AG04450 (cell line): ENCODE results near the gene CD4. TPM values are rescaled to one million over a fixed set of nuclear protein-coding genes. Genes with fewer than 3 reads are reported as not detected.

ENCODE experiments used
- CTCF ChIA-PET: fragments of 300-600, 350-600 bp; formaldehyde crosslinking; extraction: SDS; loops from one replicate; lab custom pipeline; 2022; ENCODE audit warnings: antibody characterized with exemption, inconsistent platforms; lab: Charles Lee
- POLR2A ChIA-PET: fragments of 350-600 bp; formaldehyde crosslinking; extraction: SDS; loops from one replicate; lab custom pipeline; 2021; ENCODE audit warnings: antibody characterized with exemption, inconsistent platforms; lab: Yijun Ruan, JAX
- DNase-seq: peaks from one replicate; pipeline ENCODE4 v3.0.0-alpha.2; 2011; ENCODE audit warnings: low read depth, low spot score
- H3K27ac ChIP-seq: one replicate; pipeline ENCODE4 v1.5.1; 2012; ENCODE audit warnings: low read depth, low read length, control low read depth
- H3K27me3 ChIP-seq: one replicate; pipeline ENCODE4 v1.6.0; 2012; ENCODE audit warnings: low read length; ENCODE audit not compliant: control insufficient read depth, insufficient read depth
- H3K4me3 ChIP-seq: 2 replicates; pipeline ENCODE4 v1.5.1; 2011; ENCODE audit warnings: mild to moderate bottlenecking, low read depth, low read length, control low read depth
- H3K9me3 ChIP-seq: 2 replicates; pipeline ENCODE4 v1.5.1; 2012; ENCODE audit warnings: low read length; ENCODE audit not compliant: control insufficient read depth, insufficient read depth
- CTCF ChIP-seq: IDR thresholded peaks from 2 replicates; pipeline ENCODE4 v1.5.1; 2011; ENCODE audit warnings: low read depth, low read length, control low read depth, inconsistent platforms
- polyA plus RNA-seq: library from polyadenylated mRNA; depleted of rRNA; stranded (reverse); fragments of >200 nt; gene quantifications from 2 replicates; pipeline ENCODE4 v1.2.3, GENCODE V29; 2011

The CD4 gene
- polyA plus RNA-seq, 1 experiment: 24.9 TPM

- H3K27me3 ChIP-seq: no peaks in the 10 kb centered on the region
- no peaks in the 10 kb centered on the region for H3K9me3 ChIP-seq
- TF ChIP-seq CTCF: no peak
- H3K4me3 ChIP-seq: peak overlapping the region; percentile 17; the same call in 1 of the 2 replicates
- no peak for DNase-seq
- H3K27ac ChIP-seq: no peak overlapping the region
- ChIA-PET CTCF (interaction anchor here (1.9 to 2.6 kb wide), 2 partner anchors 24 to 37 kb away, joined by 9 to 15 read pairs; partner anchors contain the start of genes MLF2 and PTMS), POLR2A (interaction anchor here (0.5 to 1.5 kb wide), 2 partner anchors 20 to 101 kb away, joined by 3 read pairs; partner anchors contain the start of gene ZNF384)
Observed at GRCh38 chr12:6790496-6791150, 1.3 kb downstream of the CD4 start.

DNA sequence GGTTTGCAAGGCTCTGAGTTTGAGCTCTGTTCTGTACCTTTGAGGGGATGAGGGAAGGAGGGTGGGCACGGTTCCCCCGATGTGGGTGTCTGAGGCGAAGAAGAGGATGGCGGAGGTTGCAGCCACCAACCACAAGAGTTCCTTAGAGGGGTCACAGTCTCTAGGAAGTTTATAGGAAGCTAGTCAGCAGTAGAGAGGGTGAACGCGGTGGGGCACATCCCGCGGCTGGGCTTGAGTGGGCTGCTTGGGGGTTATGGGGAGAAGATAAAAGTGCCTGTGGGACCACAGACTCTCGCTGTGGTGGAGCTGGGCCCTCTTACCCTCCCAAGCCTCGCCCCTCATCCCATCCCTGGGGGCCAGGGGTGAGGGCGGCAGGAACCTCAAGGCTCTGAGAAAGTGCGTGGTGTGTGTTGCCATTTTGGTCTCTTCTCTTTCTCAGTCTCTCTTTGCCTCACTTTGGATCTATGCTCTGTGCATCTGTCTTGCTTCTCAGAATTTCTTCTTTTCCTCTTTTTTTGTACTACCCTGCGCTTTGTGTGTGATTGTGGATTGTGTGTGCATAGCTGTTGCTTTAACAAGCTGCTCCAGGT is 2.7 kb downstream of the CD4 start:
- ChIA-PET CTCF (interaction anchor here (0.7 to 2.1 kb wide), 4 partner anchors 14 to 38 kb away, joined by 3 to 16 read pairs (median 4); partner anchors contain the start of gene MLF2), POLR2A (interaction anchor here (2.6 kb wide), 1 partner anchor 39 kb away, joined by 11 read pairs; the partner anchor contains the start of gene MLF2)
- TF ChIP-seq CTCF: no peak
- DNase-seq: no peak
- Histone ChIP-seq H3K27me3 (peaks cover 4% of the 10 kb centered on the region), H3K27ac (peak overlapping the region; percentile 31), H3K4me3 (no peak overlapping the region; the same call in 1 of the 2 replicates), H3K9me3 (no peaks in the 10 kb centered on the region)

DNA sequence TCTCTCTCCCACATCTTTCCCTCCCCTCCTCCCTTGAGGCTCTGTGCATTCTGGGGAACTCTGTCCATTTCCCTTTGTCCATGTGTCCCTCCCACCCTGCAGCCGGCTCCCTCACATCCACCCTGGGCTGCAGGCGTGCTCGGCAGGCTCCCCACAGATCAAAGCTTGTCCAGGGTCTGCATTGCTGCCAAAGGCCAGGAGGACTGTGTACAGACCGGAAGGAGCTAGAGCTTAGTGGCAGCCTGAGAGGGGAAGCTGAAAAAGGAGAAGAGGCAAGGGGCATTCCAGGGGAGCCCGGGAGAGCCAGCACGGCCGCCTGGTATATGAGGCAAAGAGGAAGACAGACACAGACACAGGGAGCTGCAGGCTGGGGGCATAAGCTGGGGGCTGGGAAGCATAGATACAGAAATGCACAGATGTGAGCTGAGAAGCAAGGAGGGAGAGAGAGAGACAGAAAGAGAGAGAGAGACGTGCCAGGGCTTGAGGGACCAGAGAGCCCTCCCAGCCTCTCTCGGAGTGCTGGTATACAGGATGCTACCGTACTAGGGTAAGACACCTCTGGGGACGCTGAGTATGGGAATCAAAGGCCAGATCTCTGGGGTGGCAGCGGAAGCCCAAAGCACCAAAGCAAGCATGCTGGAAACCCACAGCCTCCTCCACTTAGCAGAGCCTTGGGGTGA is 3.3 kb downstream of the CD4 start:
- TF ChIP-seq CTCF: no peak
- H3K27ac ChIP-seq: peak overlapping the region; percentile 31
- no peak for DNase-seq
- CTCF ChIA-PET: interaction anchor here (0.7 to 2.1 kb wide), 6 partner anchors 14 to 80 kb away, joined by 3 to 16 read pairs (median 4); partner anchors contain the start of genes MLF2 and SPSB2
- peaks cover 4% of the 10 kb centered on the region for H3K27me3 ChIP-seq
- peak overlapping the region; percentile 31 for H3K4me3 ChIP-seq
- no peaks in the 10 kb centered on the region for H3K9me3 ChIP-seq
- POLR2A ChIA-PET: interaction anchor here (0.8 to 2.6 kb wide), 2 partner anchors 27 to 40 kb away, joined by 3 to 11 read pairs; partner anchors contain the start of gene MLF2

DNA sequence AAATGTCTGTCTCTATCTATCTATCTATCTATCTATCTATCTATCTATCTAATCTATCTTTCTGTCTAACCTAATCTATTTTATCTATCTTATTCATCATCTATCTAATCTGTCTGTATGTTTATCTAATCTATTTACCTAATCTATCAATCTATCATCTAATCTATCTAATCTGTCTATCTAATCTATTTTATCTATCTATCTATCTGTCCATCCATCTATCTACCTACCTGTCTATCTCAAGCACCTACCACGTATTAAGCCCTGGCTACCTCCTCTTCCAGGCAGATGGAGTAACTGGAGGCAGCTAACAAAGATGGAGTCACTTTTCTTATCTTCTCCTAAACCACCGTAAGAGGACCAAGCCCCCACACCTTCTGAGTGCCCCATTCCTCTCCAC is 5.8 kb downstream of the CD4 start:
- H3K9me3 ChIP-seq: no peaks in the 10 kb centered on the region
- POLR2A ChIA-PET: interaction anchor here (0.7 kb wide), 1 partner anchor 72 kb away, joined by 11 read pairs; no protein-coding TSS in a partner anchor
- CTCF ChIA-PET: no interaction called here
- no peak overlapping the region for H3K27ac ChIP-seq
- DNase-seq: no peak
- TF ChIP-seq CTCF: no peak
- H3K27me3 ChIP-seq: peaks cover 4% of the 10 kb centered on the region
- no peak overlapping the region for H3K4me3 ChIP-seq
